C4-2B (cell line): Measurements from ENCODE around the gene NXPH1.

Source experiments
- ZFX ChIP-seq: fragments of 450-650 bp; IDR thresholded peaks from 2 replicates; pipeline ENCODE4 v1.6.1; 2017
- TF ChIP-seq, protein P1 (sequence below): fragments of 450-650 bp; conservative IDR thresholded peaks from 2 replicates; pipeline ENCODE4 v1.5.1; 2017; ENCODE audit warnings: mild to moderate bottlenecking

DNA sequence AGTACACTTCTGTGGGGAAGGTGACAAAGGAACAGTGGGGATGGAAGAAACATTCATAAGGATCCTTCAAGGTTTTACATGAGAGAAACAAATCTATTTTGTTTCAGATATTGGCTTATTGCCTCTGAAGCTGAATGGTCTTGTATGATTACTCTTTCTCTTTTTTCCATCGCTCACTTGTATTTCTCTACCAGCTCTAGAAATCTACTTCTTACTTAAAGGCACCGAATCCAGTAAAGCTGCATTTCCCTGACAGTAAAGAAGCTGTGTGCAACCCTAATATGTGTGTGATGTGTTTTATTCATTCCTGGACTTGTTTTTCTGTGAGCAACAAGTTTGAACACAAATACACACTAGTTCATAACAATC, 45.2 kb upstream of the NXPH1 start:
- TF ChIP-seq, protein P1, sequence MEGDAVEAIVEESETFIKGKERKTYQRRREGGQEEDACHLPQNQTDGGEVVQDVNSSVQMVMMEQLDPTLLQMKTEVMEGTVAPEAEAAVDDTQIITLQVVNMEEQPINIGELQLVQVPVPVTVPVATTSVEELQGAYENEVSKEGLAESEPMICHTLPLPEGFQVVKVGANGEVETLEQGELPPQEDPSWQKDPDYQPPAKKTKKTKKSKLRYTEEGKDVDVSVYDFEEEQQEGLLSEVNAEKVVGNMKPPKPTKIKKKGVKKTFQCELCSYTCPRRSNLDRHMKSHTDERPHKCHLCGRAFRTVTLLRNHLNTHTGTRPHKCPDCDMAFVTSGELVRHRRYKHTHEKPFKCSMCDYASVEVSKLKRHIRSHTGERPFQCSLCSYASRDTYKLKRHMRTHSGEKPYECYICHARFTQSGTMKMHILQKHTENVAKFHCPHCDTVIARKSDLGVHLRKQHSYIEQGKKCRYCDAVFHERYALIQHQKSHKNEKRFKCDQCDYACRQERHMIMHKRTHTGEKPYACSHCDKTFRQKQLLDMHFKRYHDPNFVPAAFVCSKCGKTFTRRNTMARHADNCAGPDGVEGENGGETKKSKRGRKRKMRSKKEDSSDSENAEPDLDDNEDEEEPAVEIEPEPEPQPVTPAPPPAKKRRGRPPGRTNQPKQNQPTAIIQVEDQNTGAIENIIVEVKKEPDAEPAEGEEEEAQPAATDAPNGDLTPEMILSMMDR, result no peak
- TF ChIP-seq ZFX, result no peak
